Hepatic stellate cell (primary cell): Measurements from ENCODE around the gene WDR73.
A peak's percentile ranks its signal among the peaks of the same experiment; 100 is the strongest.
"Not testable (repeated sequence)": the region's sequence is repeated elsewhere in the genome, so short reads cannot be mapped to it uniquely, and the experiment has no call there.

Source experiments
- DNase-seq: peaks from one replicate; pipeline ENCODE4 v3.0.0; 2011; ENCODE audit warnings: low spot score

The WDR73 gene

GRCh38 chr15:84653910-84654688 is at the start of gene WDR73:
TSS of gene WDR73 (minus strand) at chr15:84654283. CDS start at chr15:84654274, 9 bp downstream.
- peak; percentile 92 for DNase-seq

DNA sequence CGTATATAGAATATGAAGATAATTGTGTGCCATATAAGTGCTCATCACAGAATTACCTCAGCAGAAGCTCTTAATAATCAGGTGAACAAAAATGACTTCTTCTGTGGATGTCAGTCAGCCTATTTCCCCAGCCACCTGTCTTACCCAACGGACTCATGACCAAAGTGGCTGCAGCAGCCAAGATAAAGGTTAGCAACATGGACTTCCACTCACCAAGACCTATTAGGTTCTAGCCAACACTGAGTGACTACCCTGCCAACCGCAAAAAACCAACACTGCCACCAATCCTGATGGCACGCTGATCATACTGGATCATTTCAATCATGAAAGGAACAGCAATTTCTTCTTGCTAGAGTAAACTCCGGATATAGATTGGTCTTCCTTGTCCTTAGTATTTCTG is 49.7 kb upstream of the WDR73 start:
- DNase-seq: no peak

GRCh38 chr15:84702961-84703482 is 48.9 kb upstream of the WDR73 start:
- DNase-seq: peak; percentile 12

DNA sequence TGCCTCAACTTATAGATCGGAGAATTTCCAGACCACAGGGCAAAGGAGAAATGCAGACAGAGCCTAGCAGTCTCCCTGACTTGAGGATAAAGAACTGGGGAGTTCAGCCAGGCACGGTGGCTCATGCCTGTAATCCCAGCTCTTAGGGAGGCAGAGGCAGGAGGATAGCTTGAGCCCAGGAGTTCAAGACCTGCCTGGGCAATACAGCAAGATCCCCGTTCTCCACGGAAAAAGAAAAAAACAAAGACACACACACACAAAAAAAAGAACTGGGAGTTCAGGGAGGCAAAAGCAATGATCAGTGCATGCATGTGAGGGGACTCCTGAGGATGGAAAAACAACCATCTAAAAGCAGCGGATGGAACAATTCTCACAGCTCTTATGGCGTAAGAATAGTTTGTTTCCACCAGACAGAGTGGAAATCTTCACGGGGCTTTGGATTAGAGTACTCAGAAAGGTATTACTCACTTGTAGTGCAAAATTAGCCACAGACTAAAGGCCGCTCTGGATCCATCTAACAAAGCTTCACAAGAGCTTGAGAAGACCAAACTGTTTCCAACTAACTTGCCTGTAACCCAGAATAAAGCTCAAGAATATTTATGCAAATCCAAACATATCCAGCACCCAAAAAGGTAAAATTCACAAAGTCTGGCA is 45.6 kb upstream of the WDR73 start:
- no peak for DNase-seq

- DNase-seq: no peak
Measured at GRCh38 chr15:84697236-84697990, 43.3 kb upstream of the WDR73 start.

DNA sequence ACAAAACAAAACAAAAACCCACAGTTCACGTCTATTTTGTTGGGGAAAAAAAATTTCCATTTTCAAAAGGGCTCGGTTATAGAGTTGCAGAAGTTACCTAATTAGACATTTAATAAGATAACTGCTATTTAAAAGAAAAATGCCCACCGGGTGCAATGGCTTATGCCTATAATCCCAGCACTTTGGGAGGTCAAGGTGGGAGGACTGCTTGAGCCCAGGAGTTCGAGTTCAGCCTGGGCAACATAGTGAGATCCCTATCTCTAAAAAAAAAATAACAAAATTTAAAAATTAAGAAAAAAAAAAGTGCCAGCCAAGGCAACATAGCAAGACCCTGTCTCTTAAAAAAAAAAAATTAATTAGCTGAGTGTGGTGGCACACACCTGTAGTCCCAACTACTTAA is 42.7 kb upstream of the WDR73 start:
- no peak for DNase-seq

GRCh38 chr15:84690342-84690741 is 36.3 kb upstream of the WDR73 start:
- no peak for DNase-seq

DNA sequence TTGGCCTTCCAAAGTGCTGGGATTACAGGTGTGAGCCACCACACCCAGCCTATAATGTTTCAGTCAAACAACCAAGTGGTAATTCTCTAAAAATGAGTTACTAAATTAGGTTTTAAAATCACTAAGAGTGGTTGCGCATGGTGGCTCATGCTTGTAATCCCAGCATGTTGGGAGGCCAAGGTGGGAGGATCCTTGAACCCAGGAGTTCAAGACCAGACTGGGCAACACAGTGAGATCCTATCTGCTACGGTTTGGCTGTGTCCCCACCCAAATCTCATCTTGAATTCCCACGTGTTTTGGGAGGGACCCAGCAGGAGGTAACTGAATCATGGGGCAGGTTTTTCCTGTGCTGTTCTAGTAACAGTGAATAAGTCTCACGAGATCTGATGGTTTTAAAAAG is 35.8 kb upstream of the WDR73 start:
- no peak for DNase-seq

DNA sequence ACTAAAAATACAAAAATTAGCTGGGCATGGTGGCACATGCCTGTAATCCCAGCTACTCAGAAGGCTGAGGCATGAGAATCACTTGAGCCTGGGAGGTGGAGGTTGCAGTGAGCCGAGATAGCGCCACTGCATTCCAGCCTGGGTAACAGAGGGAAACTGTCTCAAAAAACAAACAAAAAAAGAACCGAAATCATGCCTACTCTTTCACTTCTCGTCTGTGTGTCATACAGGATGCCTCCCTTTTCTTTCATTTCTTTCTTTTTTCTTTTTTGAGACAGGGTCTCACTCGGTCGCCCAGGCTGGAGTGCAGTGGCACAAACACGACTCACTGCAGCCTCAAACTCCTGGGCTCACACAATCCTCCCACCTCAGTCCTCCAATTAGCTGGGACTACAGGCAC is 32.4 kb upstream of the WDR73 start:
- DNase-seq: not testable (repeated sequence)

- DNase-seq: peak; percentile 18
Measured at GRCh38 chr15:84685304-84685703, 31.2 kb upstream of the WDR73 start.

GRCh38 chr15:84684092-84684491 is 30.0 kb upstream of the WDR73 start:
- DNase-seq: no peak

GRCh38 chr15:84681831-84682230 is 27.7 kb upstream of the WDR73 start:
- no peak for DNase-seq

DNA sequence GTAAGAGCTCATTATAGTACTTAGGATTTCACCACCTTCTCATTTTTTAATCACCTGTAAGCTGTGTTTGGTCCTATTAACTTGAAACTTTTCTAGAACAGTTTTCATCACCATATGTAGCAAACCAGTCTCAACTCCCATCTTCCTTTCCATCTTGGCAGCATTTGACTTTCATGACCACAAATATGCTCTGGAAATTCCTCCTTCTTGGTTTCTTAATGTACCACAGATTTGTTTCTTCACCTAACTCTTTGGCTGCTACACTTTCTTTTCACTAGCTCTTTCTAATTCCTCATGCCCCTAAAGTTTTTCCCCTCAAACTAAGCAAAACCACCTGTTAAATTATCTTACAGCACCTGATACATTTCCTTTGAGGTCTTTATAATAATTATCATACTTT is 17.1 kb upstream of the WDR73 start:
- peak; percentile 59 for DNase-seq

DNA sequence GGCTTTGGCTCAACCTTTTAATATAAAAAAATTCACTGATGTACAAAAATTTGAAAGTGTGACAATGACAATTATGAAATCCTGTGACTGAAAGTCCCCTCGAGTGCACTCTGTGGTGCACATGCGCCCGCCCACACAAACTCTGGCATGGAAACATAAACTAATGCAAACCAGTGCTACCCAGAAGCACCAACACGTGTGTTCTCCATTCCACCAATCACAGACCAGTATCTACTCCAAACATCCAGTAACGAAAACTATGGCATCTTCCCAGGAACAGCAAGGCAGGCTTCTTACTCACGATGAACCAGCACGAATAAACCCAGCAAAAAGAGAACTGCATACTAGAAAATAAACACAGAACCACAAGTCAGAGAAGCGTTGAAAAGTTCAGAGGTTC is 15.6 kb upstream of the WDR73 start:
- DNase-seq: no peak

GRCh38 chr15:84668221-84668982 is 14.3 kb upstream of the WDR73 start:
- no peak for DNase-seq

DNA sequence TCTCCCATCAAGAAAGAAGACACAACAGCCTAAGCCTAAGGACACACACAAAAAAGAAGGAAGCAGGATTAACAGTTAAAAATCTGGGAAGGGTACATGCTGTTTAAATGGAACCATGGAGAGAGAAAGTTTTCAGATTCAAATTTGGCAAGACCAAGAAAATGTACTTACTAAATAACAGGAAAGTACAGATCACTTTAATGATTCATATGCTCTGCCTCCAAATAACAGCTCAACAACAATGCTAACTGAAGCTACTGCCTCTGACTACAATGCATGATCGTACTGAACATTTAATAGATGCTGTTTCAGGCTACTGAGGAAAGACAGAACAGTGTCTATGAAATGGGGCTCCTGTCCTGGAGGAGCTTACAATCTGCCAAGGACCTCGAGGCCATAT is 12.3 kb upstream of the WDR73 start:
- DNase-seq: no peak

DNA sequence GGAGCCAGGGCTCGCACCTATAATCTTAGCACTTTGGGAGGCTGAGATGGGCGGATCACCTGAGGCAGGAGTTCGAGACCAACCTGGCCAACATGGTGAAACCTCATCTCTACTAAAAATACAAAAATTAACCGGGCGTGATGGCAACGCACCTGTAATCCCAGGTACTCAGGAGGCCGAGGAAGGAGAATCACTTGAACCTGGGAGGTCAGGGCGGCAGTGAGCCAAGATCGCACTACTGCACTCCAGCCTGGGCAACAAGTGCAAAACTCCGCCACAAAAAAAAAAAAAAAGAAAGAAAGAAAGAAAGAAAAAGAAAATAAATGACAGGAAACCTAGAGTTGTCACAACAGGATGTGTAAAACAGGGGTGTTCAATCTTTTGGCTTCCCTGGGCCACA is 6.9 kb upstream of the WDR73 start:
- DNase-seq: no peak

- no peak for DNase-seq
Measured at GRCh38 chr15:84659904-84660781, 6.1 kb upstream of the WDR73 start.

DNA sequence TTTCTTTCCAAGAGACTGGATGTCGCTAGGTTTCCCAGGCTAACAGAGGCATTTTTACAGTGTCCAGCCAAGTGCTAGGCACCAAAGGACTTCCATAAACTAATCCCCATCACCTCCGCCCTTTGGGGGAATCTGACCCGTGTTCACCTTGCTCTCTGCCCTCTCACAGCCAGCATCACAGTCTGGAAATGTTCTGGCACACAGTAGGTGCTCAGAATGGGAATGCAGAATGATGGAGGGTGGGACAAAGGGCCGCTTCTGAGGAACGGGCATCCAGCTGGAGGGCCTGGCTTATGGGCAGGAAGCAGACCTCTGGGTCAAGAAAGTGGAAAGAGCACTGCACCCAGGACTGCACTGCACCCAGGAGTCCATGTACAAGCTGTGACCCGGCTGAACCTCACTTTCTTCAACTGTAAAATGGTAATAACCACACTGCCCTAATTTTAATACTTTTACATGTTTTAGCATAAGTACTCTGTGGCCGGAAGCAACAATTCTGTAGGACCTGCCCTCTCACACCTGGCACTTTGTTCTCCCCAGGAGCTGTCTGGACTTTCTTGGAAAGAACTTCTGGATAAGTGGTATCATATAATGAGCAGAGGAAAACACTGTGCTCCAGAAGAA is 4.8 kb upstream of the WDR73 start:
- DNase-seq: no peak

GRCh38 chr15:84658080-84658787 is 4.2 kb upstream of the WDR73 start, which contains the start of gene NMB:
TSS of gene NMB (minus strand) at chr15:84658199. CDS start at chr15:84658152, 47 bp downstream.
- DNase-seq: peak; percentile 87
